Colonic mucosa (tissue), 4 donors: Measurements from ENCODE around the gene EEF1AKMT1. TPM values are rescaled to one million over a fixed set of nuclear protein-coding genes. Genes with fewer than 3 reads are reported as not detected.

Source experiments
- DNase-seq: peaks from one replicate; pipeline ENCODE4 v3.0.0-alpha.2; 2020
- H3K27ac ChIP-seq: fragments of 200-600 bp; one replicate; pipeline ENCODE4 v1.8.0; 2021
- H3K27me3 ChIP-seq: fragments of 200-600 bp; one replicate; pipeline ENCODE4 v1.8.0; 2021
- H3K36me3 ChIP-seq: fragments of 200-600 bp; one replicate; pipeline ENCODE4 v1.8.0; 2021
- H3K4me1 ChIP-seq: fragments of 200-600 bp; one replicate; pipeline ENCODE4 v1.8.0; 2021; ENCODE audit warnings: mild to moderate bottlenecking
- H3K4me3 ChIP-seq: fragments of 200-600 bp; one replicate; pipeline ENCODE4 v1.8.0; 2021
- H3K9ac ChIP-seq, 2 donors: one replicate each; pipeline ENCODE4 v1.7.0; 2013; ENCODE audit warnings: control low read depth in 2 of 2, low read depth in 2 of 2, low read length in 2 of 2
- H3K9me3 ChIP-seq: fragments of 200-600 bp; one replicate; pipeline ENCODE4 v1.8.0; 2021
- intact Hi-C: fragments of 100-400 bp; cut with DNase I; formaldehyde crosslinking; loops from one replicate; pipeline ENCODE4 v1.14.1; 2022
- total RNA-seq, 2 donors: library from RNA; stranded (reverse); fragmentation: NEBNext Ultra II Directional in 1 of 2; extraction: Animal tissue kit (Norgen Biotek cat#: 25700) in 1 of 2; gene quantifications; one replicate each; pipeline ENCODE4 v1.2.1, GENCODE V29; 2021
- TF ChIP-seq, protein P1 (sequence below): fragments of 200-600 bp; IDR thresholded peaks from one replicate; pipeline ENCODE4 v1.8.0; 2022; ENCODE audit warnings: antibody characterized with exemption, mild to moderate bottlenecking
- donor health status: healthy.
- donor health status: DM: no; HTN: no; CAD: no.
- donor health status: DM: no; HTN: no; CAD: no.

Gene EEF1AKMT1
- total RNA-seq, 2 donors from 2014 or later: 4.8 to 5.2 TPM

DNA sequence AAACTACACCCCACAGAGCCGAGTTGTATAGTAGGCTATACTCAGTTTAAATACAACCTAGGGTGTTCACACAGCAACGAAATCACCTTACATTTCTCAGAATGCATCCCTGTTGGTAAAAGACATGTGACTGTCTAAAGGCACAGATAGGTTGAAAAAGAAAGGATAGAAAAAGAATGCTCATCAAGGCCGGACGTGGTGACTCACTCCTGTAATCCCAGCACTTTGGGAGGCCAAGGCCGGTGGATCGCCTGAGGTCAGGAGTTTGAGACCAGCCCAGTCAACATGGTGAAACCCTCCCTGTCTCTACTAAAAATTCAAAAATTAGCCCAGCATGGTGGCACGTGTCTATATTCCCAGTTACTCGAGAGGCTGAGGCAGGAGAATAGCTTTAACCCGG lies 74.0 kb downstream of the EEF1AKMT1 start:
- Histone ChIP-seq H3K9ac (no peak overlapping the region), H3K36me3 (no peaks in the 10 kb centered on the region), H3K9me3 (no peaks in the 10 kb centered on the region), H3K4me1 (no peaks in the 10 kb centered on the region), H3K27ac (no peak overlapping the region), H3K27me3 (no peaks in the 10 kb centered on the region), H3K4me3 (no peak overlapping the region)
- no peak for DNase-seq
- intact Hi-C loops: no loop called here
- TF ChIP-seq, protein P1, sequence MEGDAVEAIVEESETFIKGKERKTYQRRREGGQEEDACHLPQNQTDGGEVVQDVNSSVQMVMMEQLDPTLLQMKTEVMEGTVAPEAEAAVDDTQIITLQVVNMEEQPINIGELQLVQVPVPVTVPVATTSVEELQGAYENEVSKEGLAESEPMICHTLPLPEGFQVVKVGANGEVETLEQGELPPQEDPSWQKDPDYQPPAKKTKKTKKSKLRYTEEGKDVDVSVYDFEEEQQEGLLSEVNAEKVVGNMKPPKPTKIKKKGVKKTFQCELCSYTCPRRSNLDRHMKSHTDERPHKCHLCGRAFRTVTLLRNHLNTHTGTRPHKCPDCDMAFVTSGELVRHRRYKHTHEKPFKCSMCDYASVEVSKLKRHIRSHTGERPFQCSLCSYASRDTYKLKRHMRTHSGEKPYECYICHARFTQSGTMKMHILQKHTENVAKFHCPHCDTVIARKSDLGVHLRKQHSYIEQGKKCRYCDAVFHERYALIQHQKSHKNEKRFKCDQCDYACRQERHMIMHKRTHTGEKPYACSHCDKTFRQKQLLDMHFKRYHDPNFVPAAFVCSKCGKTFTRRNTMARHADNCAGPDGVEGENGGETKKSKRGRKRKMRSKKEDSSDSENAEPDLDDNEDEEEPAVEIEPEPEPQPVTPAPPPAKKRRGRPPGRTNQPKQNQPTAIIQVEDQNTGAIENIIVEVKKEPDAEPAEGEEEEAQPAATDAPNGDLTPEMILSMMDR: no peak

DNA sequence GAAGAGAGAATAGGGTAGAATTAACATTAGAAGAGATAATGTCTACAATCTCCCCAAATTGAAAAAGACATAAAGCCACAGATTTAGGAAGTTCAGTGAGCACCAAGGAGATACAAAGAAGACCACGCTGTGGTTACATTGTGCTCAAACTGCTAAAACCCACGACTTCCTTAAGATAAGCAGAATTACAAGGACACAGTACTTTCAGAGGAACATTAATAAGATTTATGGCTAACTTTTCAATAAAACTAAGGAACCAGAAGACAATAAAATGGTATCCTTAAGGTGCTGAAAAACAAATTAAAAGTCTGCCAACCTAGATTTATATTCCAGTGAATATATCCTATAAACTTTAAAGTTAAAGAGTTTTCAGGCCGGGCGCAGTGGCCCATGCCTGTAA lies 77.7 kb downstream of the EEF1AKMT1 start:
- H3K27ac ChIP-seq: no peak overlapping the region
- no peaks in the 10 kb centered on the region for H3K4me1 ChIP-seq
- H3K4me3 ChIP-seq: no peak overlapping the region
- H3K27me3 ChIP-seq: no peaks in the 10 kb centered on the region
- no peaks in the 10 kb centered on the region for H3K36me3 ChIP-seq
- no peaks in the 10 kb centered on the region for H3K9me3 ChIP-seq
- intact Hi-C loops: no loop called here
- TF ChIP-seq, protein P1: no peak
- DNase-seq: no peak
- no peak overlapping the region for H3K9ac ChIP-seq

DNA sequence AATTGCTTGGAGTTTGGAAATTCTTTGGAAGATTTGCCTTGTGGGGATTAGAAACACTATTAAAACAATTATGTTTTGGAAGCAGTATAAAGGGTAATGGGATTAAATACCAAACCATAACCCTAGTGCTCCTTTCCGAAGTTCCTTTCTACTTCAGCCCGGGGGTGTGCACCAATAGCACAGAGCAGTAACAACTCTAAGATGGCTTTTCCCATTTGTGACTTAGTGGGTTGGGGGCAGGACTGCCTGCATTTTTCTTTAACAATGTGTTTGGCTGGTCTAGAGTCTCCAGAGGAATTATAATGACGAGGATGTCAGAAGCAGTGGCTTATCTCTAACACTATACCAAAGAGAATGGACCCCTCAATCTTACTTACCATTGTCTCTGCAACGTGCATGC lies 82.1 kb downstream of the EEF1AKMT1 start:
- no peaks in the 10 kb centered on the region for H3K4me1 ChIP-seq
- H3K9me3 ChIP-seq: no peaks in the 10 kb centered on the region
- TF ChIP-seq, protein P1: no peak
- DNase-seq: no peak
- H3K36me3 ChIP-seq: no peaks in the 10 kb centered on the region
- no peak overlapping the region for H3K9ac ChIP-seq
- no peak overlapping the region for H3K27ac ChIP-seq
- no peak overlapping the region for H3K4me3 ChIP-seq
- intact Hi-C loops: no loop called here
- no peaks in the 10 kb centered on the region for H3K27me3 ChIP-seq

DNA sequence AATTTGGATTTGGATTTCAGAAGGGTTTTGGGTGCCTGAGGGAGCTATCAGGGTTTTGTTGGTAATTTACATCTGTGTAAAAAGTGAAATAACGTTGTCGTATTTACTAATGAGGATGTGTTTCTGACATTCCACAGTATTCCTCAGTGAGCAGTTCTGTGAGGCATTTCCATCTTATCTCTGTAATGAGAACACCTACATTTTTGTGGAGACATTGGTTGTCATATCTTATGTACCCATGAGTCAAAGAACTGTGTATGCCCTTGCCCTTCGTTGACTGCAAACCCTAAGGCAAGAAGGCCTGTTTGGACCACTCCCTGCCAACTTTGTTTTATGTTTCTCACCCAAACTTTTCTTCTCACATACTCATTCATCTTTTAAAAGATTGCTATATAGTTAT lies 84.5 kb downstream of the EEF1AKMT1 start:
- no peak overlapping the region for H3K4me3 ChIP-seq
- intact Hi-C loops: no loop called here
- DNase-seq: no peak
- no peaks in the 10 kb centered on the region for H3K9me3 ChIP-seq
- H3K36me3 ChIP-seq: no peaks in the 10 kb centered on the region
- H3K27ac ChIP-seq: no peak overlapping the region
- no peaks in the 10 kb centered on the region for H3K27me3 ChIP-seq
- H3K9ac ChIP-seq: no peak overlapping the region
- H3K4me1 ChIP-seq: no peaks in the 10 kb centered on the region
- TF ChIP-seq, protein P1: no peak

DNA sequence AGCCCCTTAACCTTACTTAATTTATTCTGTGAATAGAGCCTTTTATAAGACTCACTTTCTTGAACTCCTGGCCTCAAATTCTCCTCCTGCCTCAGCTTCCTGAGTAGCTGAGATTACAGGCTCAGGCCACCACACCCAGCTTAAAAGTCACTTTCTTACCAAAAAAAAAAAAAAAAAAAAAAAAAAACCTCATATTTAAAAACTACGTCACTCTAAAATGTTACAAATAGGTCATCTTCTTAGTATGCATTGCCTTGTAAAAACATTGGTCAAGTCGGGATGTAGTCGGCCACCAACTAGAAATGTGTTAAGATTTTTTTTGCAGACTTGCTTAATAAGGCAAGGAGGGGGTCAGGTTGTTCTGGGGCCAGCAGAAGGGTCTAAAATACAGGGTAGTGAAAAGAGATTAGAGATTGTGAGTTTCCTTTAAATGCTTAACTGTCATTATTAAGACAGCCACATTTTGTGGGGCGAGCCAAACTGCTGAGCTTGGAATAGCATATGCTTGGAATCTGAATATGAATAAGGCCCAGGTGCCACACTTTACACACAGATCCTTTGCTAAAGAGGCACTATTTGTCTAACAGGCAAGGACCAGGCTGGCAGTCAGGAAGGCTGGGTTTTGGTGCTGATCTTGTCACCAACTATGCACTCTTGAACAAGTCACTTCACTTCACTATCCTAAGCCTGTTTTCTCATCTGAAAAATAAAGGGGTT lies 86.7 kb downstream of the EEF1AKMT1 start:
- Histone ChIP-seq H3K9me3 (no peaks in the 10 kb centered on the region), H3K27me3 (no peaks in the 10 kb centered on the region), H3K27ac (no peak overlapping the region), H3K9ac (no peak overlapping the region), H3K4me1 (no peaks in the 10 kb centered on the region), H3K36me3 (no peaks in the 10 kb centered on the region), H3K4me3 (no peak overlapping the region)
- TF ChIP-seq, protein P1: no peak
- no peak for DNase-seq
- intact Hi-C loops: no loop called here
